PC-3 (cell line): ENCODE data around the gene ZNF76.

Experiments used
- CTCF ChIP-seq: fragments of 300-600 bp; sonication (generic); conservative IDR thresholded peaks from 2 replicates; pipeline ENCODE4 v1.5.1; 2017; ENCODE audit warnings: antibody characterized with exemption, low read depth, mild to moderate bottlenecking, low read length
- EZH2 ChIP-seq: fragments of 300-600 bp; sonication (generic); IDR thresholded peaks from one replicate; pipeline ENCODE4 v1.6.1; 2017; ENCODE audit warnings: antibody characterized with exemption, mild to moderate bottlenecking, low read length; ENCODE audit not compliant: unreplicated experiment
- EZH2phosphoT487 ChIP-seq: fragments of 300-600 bp; sonication (generic); IDR thresholded peaks from 2 replicates; pipeline ENCODE4 v1.6.1; 2018; ENCODE audit warnings: mild to moderate bottlenecking, antibody characterized with exemption, low read length, borderline replicate concordance

- TF ChIP-seq CTCF, result no peak
- TF ChIP-seq EZH2, result no peak
- no peak for TF ChIP-seq EZH2phosphoT487
These were observed 52.0 kb downstream of the ZNF76 start for GRCh38 chr6:35311390-35312075.
